SHP77 treated with DMSO at 0.1 percent for 48 hours (cell line): ENCODE measurements around the gene TRPM2.

Experiments
- DNase-seq: peaks from one replicate; lab custom pipeline; 2025; lab: John Stamatoyannopoulos, UW

TRPM2 gene

DNA sequence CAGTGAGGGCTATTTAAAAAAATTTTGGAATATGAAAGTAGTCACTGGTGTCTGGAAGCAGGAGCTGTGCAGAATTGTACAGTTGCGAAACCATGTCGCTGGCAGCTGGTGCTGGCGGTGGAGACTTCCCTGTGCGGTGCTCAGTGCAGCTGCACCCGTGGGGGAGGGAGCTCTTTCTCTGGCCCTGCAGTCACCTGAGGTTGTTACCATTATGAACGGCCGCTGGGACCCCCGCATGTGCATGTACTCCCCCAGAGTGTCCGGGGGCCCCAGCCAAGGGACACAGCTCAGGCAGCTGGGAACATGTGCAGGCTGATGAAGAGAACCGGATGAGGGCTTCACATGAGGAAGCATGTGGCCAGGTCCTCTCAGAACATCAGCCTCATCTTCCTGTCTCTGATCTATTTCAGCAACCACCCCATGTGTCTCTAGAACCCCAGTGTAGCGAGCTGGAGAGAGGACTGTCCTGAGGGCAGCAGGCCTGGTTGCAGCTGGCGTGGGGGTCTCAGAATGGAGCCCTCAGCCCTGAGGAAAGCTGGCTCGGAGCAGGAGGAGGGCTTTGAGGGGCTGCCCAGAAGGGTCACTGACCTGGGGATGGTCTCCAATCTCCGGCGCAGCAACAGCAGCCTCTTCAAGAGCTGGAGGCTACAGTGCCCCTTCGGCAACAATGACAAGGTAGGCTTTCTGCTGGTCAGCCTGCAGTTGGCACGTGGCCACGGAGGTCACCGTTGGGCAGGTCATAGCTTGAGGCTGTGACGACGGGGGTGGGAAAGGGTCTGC is at the start of gene TRPM2:
TSS of gene TRPM2 (plus strand) at position 431 of the 780 bp plus-strand sequence. CDS start at position 511, 80 bp downstream.
- peak; percentile 21 for DNase-seq

DNA sequence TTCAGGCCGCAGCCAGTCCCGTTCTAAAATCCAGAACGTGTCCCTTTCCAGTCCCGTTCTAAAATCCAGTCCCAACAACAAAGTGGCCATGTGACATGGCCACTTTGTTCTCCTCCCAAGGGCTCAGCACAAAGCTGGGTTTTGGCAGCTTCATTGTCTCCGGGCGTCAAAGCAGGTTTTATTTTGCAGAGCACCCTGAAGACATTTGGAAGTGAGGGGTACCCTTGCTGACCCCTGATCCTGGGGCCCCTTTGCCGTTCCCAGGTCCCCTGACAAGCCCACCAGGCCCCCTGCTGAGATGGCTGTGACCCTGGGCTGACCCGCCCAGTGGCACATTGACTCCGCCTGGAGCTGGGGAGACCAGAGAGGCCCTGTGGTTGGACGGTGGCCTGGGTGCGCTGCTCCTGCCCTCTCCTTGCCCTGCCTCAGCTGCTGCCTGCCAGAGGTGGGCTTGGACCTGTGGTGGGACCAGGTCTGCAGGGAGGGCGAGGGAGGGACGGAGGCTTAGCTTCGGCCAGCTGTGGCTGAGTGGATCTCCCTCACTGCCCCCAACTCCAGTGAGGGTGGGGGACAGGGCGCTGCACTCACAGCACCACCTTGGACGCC is 49.3 kb upstream of the TRPM2 start:
- DNase-seq = no peak

DNA sequence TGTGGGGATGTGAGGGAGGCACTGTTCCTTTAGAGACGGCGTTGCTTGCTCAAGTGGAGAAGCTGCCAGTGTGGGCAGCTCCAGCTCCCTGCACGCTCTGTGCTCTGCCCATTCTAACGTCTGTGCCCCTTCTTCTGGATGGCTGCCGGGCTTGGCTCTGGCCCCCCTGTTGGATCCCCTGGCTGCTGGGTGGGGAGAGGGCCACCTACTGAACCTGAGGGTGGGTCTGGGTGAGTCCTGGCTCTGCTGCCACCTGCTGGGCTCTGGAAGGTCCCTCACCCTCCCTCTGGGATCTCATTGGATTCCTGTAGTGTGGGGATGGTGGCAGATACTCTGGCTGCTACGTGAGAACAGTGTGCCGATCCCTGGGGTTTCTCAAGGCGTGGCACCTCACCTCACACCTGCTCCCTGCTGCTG is 48.5 kb upstream of the TRPM2 start:
- DNase-seq = no peak

DNA sequence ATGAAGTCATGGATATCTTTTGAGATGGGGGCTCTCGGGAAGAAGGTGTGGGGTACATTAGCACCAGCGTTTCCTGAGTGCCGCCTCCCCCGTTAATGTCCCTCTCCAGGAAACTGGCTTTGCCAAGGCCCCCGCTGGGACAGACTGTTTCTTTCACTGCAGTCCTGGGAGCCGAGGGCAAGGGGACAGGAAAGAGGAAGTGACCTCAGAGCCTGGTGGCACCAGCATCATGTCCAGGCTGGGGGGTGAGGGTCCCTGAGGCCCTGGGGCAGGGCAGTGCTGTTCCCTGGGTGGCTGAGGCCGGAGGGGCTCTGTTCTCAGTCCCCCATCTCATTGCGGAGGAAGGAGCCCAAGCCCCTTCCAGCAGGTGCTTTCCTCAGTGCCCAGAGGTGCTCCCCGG is 47.7 kb upstream of the TRPM2 start:
- DNase-seq = no peak

DNA sequence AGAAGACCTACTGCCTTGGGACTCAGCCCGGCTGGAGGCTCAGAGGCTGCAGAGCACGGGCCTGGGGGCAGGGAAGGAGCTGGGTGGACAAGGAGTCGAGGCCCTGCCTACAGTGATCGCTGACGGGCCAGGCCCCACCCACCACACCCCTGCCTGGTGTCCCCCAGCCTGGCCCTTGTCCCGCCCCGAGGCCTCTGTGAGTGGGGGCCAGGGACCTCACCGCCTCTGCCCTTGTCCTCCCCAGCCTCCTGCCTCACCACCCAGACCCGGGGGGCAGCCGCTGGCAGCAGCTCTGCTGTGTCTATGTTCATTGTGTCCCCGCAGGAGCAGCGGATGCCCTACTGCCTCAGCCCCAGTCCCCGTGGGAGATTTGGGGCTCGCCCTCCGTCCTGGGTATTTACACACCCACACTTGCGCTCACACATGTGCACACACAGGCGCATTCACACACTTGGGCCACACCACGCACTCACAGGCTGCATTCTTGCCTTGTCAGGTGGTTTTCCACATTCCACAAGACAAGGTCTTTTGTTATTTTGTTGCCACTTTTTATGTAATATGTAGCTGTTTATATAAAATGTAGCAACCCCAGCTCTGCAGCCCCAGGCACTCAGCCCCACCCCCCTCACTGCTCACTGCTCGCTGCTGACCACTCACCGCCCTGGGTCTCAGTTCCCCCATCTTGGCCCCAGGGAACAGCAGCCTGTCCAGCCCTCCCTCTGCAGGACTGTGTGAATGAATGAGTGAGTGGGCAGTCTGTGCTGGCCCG is 46.3 kb upstream of the TRPM2 start:
- DNase-seq = no peak

DNA sequence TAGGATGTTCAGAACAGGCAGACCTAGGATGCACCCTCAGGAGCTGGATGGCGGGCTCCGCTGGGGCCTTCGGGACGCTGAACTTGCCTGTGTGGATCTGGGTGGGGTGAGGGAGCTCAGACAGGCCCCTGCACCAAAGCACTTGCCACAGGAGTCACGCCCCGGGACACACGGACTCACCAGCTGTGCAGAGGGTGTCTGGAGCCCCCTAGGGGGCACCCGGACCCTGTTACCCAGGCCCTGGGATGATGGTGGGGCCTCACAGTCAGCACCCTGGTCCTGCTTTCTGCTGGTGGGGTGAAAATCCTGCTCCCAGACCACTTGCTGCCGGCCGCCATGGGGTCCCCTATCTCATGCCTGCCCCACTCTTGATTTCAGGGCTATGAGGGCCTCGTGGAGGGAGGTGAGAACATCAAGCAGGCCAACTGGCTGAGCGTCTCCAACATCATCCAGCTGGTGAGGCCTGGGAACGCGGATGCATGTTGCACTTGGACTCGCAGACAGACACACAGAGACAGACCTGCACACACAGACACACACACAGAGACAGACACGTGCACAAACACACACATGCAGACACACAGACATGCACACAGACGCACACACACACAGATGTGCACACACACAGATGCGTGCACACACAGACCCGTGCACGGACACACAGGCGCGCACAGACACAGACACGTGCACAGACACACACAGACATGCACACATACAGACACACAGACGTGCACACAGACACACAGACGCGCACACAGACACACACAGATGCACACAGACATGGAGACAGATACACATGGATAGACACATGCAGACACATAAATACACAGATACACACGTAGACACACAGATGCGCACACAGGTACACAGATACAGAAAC is 42.6 kb upstream of the TRPM2 start:
- DNase-seq = no peak

DNA sequence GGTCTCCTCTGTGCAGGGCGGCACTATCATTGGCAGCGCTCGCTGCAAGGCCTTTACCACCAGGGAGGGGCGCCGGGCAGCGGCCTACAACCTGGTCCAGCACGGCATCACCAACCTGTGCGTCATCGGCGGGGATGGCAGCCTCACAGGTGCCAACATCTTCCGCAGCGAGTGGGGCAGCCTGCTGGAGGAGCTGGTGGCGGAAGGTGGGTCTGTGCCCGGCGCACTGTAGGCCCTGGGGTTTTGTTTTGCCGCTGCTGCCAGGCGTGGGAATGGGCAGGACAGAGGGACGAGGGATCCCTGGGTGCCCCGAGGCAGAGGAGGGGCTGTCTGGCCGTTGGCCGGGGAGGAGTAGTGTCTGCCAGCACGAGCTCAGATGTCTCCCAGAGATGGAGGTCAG is 41.3 kb upstream of the TRPM2 start:
- no peak for DNase-seq

DNA sequence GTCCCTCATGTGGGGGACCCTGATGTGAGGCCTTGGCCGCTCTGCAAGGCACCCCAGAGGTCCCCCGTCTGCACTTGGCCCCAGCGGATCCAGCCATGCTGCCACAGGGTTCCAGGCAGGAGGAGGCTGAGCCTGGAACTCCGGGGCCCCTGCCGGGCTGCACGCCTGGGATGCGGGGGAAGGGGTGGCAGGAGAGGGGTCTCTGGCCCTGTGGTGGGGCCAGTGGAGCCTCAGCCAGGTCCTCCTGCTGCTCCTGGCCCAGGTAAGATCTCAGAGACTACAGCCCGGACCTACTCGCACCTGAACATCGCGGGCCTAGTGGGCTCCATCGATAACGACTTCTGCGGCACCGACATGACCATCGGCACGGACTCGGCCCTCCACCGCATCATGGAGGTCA is 40.7 kb upstream of the TRPM2 start:
- DNase-seq = no peak

DNA sequence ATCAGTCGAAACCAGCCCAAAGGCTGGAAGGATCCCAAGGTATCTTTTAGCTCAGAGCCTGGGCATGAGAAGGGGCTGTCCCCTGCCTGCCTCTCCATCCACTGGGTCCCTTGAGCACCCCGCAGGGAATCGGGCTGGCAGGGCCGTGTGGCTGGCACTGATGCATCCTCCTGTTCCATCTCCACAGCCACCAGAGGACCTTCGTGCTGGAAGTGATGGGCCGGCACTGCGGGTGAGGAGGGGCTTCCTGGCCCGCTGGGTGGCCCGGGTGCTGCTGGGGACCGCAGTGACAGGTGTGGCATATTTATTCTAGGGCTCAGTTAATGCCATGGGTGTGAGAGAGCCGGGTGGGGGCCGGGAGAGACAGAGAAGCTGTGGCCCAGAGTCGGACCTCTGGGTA is 40.0 kb upstream of the TRPM2 start:
- DNase-seq = no peak

DNA sequence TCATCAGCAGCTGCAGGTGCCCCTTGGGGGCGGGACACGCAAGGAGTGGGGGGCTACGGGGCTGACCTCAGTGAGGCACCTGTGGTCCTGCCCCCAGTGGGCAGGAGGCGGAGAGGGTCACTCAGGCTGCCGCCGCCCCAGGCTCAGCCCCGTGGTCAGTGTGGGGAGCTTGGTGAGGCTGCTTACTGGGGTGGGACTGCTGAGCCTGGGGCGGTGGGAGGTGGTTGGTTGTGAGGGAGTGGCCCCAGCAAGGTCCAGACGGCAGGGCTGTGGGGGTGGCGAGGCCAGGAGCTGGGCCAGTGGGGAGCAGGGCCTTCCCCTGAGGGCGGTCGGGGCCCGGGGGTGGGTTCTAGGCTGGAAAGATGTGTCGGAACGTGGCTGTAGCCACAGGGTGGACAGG is 39.3 kb upstream of the TRPM2 start:
- no peak for DNase-seq

DNA sequence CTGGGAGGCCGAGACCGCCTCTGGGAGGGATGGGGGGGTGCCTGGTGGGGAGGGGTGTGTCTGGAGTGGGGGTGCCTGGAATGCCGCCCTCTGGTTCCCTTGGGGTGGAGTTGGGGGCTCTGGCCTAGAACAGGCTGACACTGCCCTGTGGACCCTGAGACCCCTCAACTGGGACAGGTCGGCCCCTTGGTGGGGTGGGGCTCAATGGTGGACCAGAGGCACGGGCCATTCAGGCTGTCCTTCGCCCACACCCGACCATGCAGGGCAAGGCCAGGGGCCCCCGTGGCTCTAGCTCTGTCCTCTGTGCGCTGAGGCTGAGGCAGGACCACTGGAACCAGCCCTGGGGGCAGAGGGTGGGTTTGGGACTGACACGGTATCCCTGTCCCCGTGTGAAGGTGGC is 38.9 kb upstream of the TRPM2 start:
- DNase-seq = no peak

DNA sequence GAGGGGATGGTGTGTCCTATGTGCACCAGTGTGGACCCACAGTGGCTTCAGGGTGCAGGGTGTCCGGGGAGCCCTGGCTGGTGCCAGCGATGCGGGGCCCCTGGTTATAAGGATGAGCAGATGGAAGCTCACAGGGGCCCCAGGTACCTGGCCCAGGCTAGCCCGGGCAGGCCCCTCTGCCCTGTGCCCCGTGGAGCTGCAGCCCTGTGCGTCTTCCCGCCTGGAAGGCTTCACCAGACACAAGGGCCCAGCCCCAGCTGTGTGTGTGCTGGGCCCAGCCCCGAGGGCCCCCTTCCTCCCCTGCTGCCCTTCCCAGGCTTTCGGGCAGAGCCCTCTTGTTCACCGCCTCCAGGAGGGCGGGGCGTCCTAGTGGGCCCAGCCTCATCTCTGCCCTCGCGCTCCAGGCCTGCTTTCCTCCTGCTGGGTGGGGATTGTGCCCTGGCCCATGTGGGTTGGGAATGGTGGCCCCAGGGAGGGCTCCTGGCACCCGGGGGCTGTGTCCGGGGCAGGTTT is 37.7 kb upstream of the TRPM2 start:
- no peak for DNase-seq

DNA sequence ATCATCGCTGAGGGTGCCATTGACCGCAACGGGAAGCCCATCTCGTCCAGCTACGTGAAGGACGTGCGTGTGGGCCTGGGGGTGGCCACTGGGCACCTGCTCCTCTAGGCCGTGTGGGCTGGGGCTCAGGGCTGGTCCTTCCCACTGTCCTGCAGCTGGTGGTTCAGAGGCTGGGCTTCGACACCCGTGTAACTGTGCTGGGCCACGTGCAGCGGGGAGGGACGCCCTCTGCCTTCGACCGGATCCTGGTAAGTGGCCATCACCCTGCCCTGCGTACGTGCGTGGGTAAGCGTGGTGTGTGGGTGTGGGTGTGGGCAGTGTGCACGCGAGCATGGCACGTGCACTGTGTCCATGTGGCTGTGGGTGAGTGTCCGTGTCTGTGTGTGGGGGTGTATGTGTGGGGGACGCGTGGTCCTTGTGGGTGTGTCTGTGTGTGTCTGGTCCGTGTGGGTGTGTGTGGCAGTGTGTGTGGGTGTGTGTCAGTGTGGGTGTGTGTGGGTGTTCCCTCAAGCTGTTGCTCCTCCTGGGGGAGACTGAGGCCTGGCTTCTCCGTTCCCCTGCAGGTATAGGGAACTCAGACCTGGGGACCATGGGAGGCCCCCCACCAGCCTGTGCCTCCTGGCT is 37.0 kb upstream of the TRPM2 start:
- DNase-seq = no peak

DNA sequence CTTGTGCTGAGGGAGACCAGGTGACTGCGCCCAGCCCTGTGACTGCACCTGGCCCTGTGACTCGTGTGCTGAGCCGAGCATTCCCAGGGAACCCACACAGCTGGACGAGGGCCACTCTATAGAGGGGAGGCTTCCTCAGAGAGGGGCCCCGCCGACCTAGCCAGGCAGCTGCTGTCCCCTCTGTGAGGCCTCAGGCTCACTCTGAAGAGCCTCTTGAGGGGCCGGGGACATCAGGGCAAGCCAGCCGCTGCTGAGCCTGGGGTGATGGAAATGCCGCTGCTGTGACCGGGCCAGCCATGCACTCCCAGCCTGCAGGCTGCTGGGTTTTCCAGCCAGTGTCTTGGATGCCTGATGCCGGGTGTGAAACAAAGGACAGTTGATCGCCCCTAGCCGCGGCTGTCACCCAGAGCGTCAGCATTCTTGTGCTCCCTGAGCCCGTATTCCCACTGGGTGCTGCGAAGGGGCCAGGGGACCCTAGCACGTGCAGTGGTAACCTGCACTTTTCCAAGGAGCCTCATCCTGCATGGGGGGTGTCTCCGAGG is 36.1 kb upstream of the TRPM2 start:
- no peak for DNase-seq

DNA sequence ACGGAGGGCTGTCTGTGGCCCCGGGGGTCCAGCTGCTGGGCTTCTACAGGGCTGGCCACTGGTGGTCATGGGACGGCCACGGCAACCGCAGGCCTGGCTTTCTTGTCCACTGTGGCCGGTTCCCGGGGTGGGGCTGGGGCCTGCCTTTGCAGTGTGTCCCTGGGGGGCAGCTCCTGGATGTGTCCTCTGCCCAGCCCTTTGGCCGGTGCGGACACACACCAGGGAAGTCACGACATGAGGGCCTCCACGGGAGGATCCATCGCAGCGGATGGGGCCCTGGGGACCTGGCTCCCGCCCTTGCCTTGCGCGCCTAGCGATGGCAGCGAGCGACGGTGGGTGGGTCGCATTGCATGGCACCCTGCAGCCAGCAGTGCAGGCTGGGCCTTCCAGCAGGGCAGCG is 35.5 kb upstream of the TRPM2 start:
- no peak for DNase-seq

DNA sequence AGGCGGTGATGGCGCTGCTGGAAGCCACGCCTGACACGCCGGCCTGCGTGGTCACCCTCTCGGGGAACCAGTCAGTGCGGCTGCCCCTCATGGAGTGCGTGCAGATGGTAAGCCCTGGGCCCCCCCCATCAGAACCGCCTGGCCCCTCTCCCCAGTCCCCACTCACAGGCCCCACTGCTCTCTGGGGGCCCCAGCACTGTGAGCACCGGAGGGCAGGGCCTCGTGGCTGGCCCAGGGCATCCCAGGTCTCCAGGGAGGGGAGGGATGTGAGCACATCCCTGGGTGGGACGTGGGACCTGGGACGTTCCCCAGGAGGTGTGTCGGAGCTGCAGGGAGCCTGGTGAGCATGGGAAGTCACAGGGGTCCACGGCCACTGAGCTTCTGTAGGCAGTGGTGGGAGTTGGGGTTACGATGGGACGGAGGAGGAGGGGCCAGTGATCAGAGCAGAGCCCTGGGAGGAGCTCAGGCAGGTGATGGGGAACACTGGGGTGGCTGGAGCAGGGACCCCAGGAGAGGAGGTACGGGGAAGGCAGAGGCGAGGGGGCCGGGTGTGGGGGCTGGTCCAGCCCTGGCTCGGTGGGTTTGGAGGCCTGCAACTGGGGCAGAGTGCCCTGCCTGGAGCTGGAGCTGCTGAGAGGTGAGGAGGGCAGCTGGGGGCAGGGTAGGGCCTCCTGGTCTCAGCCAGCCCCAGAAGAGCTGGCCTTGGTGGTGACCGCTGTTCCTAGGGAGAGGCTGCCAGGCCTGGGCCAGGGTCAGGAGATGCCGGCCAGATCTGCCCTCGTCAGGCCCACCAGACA is 34.7 kb upstream of the TRPM2 start:
- DNase-seq = no peak

DNA sequence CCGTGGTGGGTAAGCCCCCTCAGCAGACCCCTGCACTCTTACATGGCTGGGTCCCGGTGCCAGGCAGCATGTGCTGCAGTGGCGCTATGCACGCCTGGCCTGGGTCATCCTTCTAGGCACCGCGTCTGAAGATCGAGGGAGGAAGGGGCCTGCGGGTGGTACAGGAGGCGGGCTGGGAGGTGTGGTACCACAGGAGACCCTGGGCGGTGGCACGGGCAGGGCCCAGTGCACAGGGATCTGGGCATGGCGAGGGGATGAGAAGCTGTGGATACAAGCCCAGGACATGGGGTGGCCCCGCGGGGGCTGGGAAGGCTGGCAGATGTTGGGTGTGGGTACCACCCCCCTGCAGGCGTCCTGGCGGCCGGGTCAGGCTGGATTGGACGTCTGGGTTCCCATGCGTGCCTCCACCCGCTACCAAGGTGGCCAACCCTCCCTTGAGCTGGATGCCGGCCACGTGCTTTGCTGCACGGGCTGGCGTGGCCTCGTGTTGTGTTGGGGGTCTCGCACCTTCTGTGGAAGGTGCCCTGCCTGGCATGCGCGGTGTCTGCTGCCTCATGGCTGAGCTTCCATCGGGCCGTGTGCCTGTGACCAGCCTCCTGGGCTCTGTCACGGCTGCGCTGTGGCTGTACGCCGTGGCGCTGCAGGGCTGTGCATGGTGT is 33.9 kb upstream of the TRPM2 start:
- DNase-seq = no peak

DNA sequence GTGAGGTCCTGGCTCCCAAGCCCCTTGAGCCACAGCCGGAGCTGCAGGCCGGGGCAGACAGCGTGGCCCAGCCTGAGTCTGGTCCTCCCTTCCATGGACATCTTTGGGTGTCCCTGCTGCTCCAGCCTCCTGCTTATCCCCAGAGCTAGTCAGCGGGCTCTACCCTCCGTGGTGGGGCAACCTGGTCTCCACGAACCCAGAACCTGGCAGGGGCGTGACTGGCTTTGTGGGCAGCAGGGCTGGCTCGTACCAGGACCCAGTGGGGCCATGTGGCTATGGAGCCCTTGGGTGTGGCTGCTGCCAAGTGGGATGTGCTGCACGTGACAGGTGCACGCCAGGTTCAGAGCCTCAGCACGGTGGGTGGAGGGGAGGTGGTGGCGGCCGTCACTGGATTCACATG is 32.6 kb upstream of the TRPM2 start:
- no peak for DNase-seq

DNA sequence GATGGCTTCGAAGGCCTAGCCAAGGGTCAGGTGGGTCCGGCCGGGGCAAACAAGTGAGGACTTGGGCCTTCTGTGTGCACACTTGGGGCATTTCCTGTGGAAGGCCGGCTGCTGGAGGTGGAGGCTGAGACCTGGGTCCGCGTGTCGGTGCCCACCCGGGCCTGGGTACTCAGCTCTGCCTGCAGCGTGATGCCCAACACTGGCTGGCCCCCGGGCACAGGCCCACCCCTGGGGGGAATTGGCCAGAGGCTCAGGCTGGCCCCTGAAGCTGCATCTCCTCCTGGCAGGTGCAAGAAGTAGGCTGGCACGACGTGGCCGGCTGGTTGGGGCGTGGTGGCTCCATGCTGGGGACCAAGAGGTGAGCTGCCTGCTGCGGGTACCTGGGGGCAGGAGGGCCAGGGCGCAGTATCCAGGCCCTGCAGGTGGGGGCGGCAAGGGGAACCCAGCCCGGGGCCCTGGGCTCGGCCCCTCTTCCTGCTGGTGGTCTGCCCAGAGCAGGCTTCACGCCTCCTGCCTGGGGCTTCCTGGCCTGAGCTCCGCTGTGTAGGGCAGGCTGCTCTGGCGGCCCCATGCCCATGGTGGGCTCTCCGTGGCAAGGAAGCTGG is 31.5 kb upstream of the TRPM2 start:
- DNase-seq = no peak
